Epithelial cell of esophagus (primary cell): Measurements from ENCODE around the gene RASA2.

Source experiments
- DNase-seq: peaks from one replicate; pipeline ENCODE4 v3.0.0; 2010; ENCODE audit warnings: low read depth
- H3K4me3 ChIP-seq: 2 replicates; pipeline ENCODE4 v1.5.1; 2011; ENCODE audit warnings: mild to moderate bottlenecking, low read length, control low read depth
- CTCF ChIP-seq: IDR thresholded peaks from 2 replicates; pipeline ENCODE4 v1.5.1; 2011; ENCODE audit warnings: low read depth, mild to moderate bottlenecking, low read length, control low read depth, inconsistent platforms; ENCODE audit not compliant: insufficient read depth; ENCODE audit errors: missing control alignments

Gene RASA2

GRCh38 chr3:141646760-141647561, 160.1 kb downstream of the RASA2 start:
- H3K4me3 ChIP-seq: no peak overlapping the region
- peak; percentile 60 for DNase-seq
- no peak for TF ChIP-seq CTCF

GRCh38 chr3:141647562-141647915, 160.7 kb downstream of the RASA2 start:
- H3K4me3 ChIP-seq: no peak overlapping the region
- no peak for TF ChIP-seq CTCF
- DNase-seq: no peak

GRCh38 chr3:141648055-141648910, 161.5 kb downstream of the RASA2 start:
- TF ChIP-seq CTCF: no peak
- no peak for DNase-seq
- H3K4me3 ChIP-seq: no peak overlapping the region

- no peak for DNase-seq
- no peak for TF ChIP-seq CTCF
- H3K4me3 ChIP-seq: no peak overlapping the region
Measured at GRCh38 chr3:141649871-141650270, 163.0 kb downstream of the RASA2 start.

GRCh38 chr3:141650783-141651182, 164.0 kb downstream of the RASA2 start:
- no peak for DNase-seq
- no peak overlapping the region for H3K4me3 ChIP-seq
- no peak for TF ChIP-seq CTCF

GRCh38 chr3:141651409-141651808, 164.6 kb downstream of the RASA2 start:
- H3K4me3 ChIP-seq: no peak overlapping the region
- no peak for TF ChIP-seq CTCF
- no peak for DNase-seq

GRCh38 chr3:141652349-141652748, 165.5 kb downstream of the RASA2 start:
- no peak for TF ChIP-seq CTCF
- DNase-seq: no peak
- H3K4me3 ChIP-seq: no peak overlapping the region
